SH-SY5Y (cell line): ENCODE results near the gene PRSS1.

ENCODE experiments used
- GATA2 ChIP-seq: IDR thresholded peaks from 2 replicates; pipeline ENCODE4 v1.6.1; 2011; ENCODE audit warnings: mild to moderate bottlenecking, low read depth, low read length
- GATA3 ChIP-seq: IDR thresholded peaks from 2 replicates; pipeline ENCODE4 v1.6.1; 2011; ENCODE audit warnings: low read depth, mild to moderate bottlenecking, low read length, moderate library complexity

DNA sequence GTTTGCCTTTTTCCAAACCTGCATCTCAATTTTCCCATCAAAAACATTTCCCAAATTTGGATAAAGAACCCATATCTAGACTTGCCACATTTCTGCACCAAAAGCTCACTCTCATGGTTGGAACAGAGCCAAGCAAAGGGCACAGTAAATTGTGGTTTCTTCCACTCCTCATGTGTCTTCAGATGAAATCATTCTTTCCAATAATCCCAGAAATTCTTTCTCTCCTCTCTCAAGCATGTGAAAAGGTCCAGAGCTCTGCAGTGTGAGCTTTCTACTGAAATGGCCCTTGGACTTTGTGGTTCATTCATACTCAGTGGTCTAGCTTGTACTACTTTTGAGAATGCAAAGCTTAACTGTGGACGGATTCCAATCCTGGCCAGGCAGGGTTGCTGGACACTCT lies 41.3 kb downstream of the PRSS1 start:
- no peak for TF ChIP-seq GATA2
- TF ChIP-seq GATA3, result no peak
